ENCODE data around the gene ITGB3BP.

DNA sequence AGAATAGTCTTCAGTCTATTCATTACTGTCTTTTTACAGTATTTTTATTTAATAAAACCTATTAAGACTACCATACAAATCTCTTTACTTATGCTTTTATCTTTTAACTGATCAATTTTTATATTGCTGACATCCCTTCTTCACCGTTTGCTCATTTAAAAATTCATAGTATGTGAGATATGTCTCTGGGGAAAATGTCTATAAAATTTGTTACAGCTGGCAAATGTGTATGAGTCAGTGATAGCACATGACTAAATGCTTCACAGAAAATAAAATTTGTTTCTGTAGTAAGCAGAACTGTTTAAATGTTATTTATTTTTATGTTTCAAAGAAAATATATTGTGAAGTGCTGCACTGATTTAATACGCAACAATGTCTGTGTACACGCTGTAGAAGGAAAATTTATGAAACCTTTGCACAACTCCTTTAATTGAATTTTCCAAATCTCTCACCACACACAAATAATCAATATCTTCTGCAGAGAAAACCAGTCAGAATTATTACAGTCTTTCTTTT is 74.2 kb downstream of the ITGB3BP start:
- TF ChIP-seq, protein P1, sequence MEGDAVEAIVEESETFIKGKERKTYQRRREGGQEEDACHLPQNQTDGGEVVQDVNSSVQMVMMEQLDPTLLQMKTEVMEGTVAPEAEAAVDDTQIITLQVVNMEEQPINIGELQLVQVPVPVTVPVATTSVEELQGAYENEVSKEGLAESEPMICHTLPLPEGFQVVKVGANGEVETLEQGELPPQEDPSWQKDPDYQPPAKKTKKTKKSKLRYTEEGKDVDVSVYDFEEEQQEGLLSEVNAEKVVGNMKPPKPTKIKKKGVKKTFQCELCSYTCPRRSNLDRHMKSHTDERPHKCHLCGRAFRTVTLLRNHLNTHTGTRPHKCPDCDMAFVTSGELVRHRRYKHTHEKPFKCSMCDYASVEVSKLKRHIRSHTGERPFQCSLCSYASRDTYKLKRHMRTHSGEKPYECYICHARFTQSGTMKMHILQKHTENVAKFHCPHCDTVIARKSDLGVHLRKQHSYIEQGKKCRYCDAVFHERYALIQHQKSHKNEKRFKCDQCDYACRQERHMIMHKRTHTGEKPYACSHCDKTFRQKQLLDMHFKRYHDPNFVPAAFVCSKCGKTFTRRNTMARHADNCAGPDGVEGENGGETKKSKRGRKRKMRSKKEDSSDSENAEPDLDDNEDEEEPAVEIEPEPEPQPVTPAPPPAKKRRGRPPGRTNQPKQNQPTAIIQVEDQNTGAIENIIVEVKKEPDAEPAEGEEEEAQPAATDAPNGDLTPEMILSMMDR (optimal IDR thresholded peaks at IDR 0.05 in 1 of 3, IDR thresholded peaks at IDR 0.05 in 1 of 3, conservative IDR thresholded peaks at IDR 0.05 in 1 of 3; ENCODE audit: extremely low read depth in 1 of 3, insufficient read depth in 2 of 3, low read length in 3 of 3): no peak
- no peak for TF ChIP-seq EZH2 (IDR thresholded peaks at IDR 0.05; ENCODE audit: low read length)
